ENCODE measurements around the gene CEBPA. TPM values are rescaled to one million over a fixed set of nuclear protein-coding genes. Genes with fewer than 3 reads are reported as not detected.

The CEBPA gene
- total and polyA plus RNA-seq, 2 donors, result 10.4 to 10.8 TPM

DNA sequence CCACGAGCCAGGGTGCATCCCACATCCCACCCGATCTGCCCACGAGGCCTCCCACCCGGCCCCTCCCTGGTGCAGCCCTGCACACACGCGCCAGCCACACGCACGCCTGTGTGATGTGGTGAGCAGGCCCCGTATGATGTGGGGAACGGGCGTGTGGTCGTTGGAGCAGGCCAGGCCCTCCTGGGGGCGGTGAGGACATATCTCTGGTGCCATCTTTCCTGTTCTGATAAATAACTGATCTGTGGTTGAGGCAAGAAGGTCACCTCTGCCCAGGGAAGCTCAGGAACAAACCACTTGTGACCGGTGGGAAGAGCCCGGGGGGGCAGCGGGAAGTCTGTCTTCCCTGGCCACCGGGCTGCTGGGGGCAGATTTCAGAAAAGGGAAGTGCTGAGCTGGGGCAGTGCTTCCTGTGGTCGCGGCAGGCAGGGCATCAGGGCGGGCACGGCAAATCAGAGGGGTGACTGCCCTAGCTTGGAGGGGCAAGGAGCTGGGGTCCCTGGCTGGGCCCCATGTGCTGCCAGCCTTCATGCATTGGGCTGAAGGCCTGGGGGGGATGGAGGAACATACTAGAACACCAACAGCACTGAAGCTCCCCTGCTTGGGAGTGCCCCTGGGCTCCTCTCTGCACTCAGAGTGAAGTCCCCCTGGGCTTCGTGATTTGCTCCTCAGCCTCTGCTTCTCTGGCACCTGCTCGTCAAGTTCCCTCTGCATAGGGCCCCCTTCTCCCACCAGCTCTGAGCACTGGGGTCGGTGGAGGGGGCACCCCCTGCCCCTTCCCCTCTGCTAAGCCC is 41.5 kb downstream of the CEBPA start:
- no peaks in the 10 kb centered on the region for H3K36me3 ChIP-seq (ENCODE audit: insufficient read depth)
- WGBS, result 64% methylated on average over 24 of the region's 24 CpGs
- no peaks in the 10 kb centered on the region for H3K4me1 ChIP-seq (ENCODE audit: insufficient read depth)
- no peak overlapping the region for H3K4me3 ChIP-seq (ENCODE audit: low read depth, low read length)
- H3K27ac ChIP-seq (ENCODE audit: low read depth), result no peak overlapping the region
- DNase-seq (ENCODE audit: extremely low spot score), result no peak

DNA sequence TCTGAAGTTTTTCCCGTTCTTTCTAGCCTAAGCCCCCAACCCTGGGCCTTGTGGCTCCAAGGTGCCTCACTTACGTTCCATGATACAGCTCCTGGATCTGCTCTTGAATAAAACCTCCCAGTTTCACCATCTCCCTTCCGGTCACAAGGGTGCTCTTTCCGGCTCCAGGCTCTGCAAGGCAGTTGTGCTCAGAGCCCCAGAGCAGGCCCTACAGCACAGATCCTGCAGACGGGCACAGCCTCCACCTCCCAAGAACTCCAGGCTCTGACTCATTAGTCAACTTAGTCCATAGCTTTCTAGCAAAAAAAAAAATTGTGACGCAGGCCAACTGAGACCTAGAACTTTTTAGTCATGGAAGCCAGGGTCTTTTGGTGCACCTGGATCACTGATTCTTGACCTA is 42.8 kb downstream of the CEBPA start:
- 80% methylated on average over 6 of the region's 6 CpGs for WGBS
- DNase-seq (ENCODE audit: extremely low spot score), result no peak
- no peaks in the 10 kb centered on the region for H3K4me1 ChIP-seq (ENCODE audit: insufficient read depth)
- no peak overlapping the region for H3K4me3 ChIP-seq (ENCODE audit: low read depth, low read length)
- no peaks in the 10 kb centered on the region for H3K36me3 ChIP-seq (ENCODE audit: insufficient read depth)
- no peak overlapping the region for H3K27ac ChIP-seq (ENCODE audit: low read depth)

DNA sequence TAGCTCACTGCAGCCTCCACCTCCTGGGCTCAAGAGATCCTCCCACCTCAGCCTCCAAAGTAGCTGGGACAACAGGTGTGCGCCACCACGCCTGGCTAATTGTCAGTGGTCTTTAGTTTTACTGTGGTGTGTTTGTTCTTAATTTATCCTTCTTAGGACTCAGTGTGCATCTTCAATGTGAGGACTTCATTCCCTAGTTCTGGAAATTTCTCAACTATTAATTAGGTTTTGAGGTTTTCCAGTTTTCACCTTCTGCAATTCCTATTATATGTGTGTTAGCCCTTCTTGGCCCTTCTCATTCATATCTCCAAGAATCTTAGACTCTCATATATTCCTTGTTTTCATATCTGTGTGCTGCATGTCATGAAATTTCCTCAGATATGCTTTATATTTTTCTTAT is 44.5 kb downstream of the CEBPA start:
- H3K36me3 ChIP-seq (ENCODE audit: insufficient read depth), result no peaks in the 10 kb centered on the region
- H3K27ac ChIP-seq (ENCODE audit: low read depth), result no peak overlapping the region
- 97% methylated on average over 2 of the region's 2 CpGs for WGBS
- H3K4me3 ChIP-seq (ENCODE audit: low read depth, low read length), result no peak overlapping the region
- no peaks in the 10 kb centered on the region for H3K4me1 ChIP-seq (ENCODE audit: insufficient read depth)
- DNase-seq (ENCODE audit: extremely low spot score), result no peak

DNA sequence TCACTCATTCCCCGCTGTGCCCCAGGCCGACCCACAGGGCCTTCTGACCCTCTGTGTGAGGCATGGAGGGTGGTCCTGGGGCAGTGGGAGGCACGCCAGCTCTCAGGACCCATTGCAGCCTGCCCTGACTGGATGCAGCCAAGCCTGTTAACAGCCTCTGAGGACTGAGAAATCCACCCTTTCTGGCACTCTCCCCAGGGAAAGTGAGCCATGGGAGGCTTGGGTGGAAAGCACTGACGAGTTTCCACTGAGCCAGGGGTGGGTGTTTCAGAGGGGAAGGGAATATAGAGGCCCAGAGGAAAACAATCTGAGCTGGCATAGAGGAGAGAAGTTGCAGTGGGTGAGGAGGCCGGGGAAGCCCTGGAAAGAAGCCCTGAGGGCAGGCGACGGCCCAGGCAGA is 46.1 kb downstream of the CEBPA start:
- DNase-seq (ENCODE audit: extremely low spot score), result no peak
- WGBS, result 56% methylated on average over 7 of the region's 7 CpGs
- Histone ChIP-seq H3K36me3 (ENCODE audit: insufficient read depth) (no peaks in the 10 kb centered on the region), H3K4me3 (ENCODE audit: low read depth, low read length) (no peak overlapping the region), H3K4me1 (ENCODE audit: insufficient read depth) (no peaks in the 10 kb centered on the region), H3K27ac (ENCODE audit: low read depth) (no peak overlapping the region)

DNA sequence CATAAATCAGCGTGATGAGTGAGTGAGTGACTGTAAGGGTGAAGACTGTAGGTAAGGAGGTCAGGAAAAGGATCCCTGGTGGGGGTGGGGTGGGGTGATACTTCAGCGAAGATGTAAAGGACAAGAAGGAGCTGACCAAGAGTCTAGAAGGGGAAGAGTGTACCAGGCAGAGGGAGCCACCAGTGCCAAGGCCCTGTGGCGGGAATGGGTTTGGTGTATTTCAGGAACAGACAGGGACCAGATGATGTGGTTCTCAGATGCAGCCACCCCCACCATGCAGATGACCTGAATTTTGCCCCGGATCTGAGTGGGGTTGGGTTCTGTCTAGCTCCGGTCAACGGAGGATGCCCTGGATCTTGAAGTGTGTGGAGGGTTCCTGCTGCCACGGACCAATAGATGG is 46.6 kb downstream of the CEBPA start:
- no peak overlapping the region for H3K4me3 ChIP-seq (ENCODE audit: low read depth, low read length)
- WGBS, result 86% methylated on average over 7 of the region's 7 CpGs

DNA sequence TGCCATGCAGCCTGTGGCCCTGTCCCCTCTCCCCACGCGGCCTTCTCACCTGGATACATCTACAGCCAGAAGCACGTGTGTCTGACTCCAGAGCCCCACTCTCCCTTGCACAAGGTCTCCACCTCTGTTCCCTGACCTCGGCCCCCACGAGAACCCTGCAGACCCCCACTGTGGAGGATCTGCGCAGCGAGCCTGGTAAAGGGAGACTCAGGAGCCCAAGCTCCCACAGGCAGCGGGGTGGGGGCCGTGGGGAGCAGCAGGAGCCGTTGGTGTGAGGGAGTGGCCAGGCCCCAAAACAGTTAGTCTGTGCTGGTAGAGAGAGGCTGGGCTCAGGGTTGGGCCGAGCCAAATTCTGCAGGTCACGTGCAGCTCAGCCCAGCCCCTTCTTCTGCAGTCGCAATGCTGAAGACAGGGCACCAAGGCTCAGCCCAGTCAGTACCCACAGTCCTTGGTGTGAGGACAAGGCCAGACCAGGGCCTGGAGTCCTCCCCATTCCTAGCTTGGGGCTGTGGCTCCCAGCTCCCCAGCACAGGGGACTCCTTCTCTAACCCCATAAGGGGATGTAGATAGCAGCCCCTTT is 48.0 kb downstream of the CEBPA start:
- H3K36me3 ChIP-seq (ENCODE audit: insufficient read depth), result no peaks in the 10 kb centered on the region
- 68% methylated on average over 13 of the region's 13 CpGs for WGBS
- H3K4me1 ChIP-seq (ENCODE audit: insufficient read depth), result no peaks in the 10 kb centered on the region
- H3K27ac ChIP-seq (ENCODE audit: low read depth), result no peak overlapping the region
- H3K4me3 ChIP-seq (ENCODE audit: low read depth, low read length), result no peak overlapping the region
- no peak for DNase-seq (ENCODE audit: extremely low spot score)

More for the DNA sequence above, 46.6 kb downstream of the CEBPA start:
- DNase-seq (ENCODE audit: extremely low spot score), result no peak
- Histone ChIP-seq H3K4me1 (ENCODE audit: insufficient read depth) (no peaks in the 10 kb centered on the region), H3K27ac (ENCODE audit: low read depth) (no peak overlapping the region), H3K36me3 (ENCODE audit: insufficient read depth) (no peaks in the 10 kb centered on the region)

DNA sequence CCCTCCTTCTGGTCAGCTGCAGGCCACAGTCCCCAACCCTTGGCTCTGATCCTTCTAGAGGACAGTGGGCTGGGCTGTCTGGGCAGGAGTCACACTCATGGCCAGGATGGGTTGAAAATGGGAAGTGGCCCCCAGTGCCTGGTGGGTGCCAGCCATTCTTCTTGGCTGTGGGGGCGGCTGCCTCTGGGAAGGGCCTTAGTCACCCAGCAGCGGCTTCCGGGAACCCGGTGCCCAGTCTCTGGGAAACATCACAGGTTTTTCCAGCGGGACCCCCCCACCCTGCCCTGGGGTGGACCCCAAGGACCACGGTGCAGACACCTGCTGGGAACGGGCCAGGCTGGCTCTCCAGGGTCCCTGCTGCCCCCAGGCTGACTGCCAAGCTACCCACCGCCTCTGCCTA is 49.4 kb downstream of the CEBPA start:
- no peaks in the 10 kb centered on the region for H3K36me3 ChIP-seq (ENCODE audit: insufficient read depth)
- 86% methylated on average over 8 of the region's 8 CpGs for WGBS
- no peak overlapping the region for H3K4me3 ChIP-seq (ENCODE audit: low read depth, low read length)
- no peak overlapping the region for H3K27ac ChIP-seq (ENCODE audit: low read depth)
- no peak for DNase-seq (ENCODE audit: extremely low spot score)
- no peaks in the 10 kb centered on the region for H3K4me1 ChIP-seq (ENCODE audit: insufficient read depth)

DNA sequence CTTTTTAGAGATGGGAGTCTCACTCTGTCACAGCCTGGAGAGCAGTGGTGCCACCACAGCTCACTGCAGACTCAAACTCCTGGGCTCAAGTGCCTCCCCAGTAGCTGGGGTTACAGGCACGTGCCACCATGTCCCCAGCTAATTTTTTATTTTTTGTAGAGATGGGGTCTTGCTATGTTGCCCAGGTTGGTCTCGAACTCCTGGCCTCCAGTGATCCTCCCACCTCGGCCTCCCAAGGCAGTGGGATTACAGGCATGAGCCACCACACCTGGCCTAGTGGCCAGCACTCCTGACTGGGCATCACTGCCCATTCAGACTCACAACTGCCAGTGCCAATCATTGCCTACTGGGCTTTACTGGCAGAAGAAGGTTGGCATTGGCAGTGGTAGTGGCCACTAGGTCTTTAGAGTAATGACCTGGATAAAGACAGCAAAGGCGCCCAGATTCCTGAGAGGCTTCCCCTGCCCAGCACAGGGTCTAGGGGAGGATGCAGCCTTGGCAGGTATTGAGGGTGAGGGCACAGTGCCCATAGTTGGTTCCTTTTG is 49.8 kb downstream of the CEBPA start:
- no peak overlapping the region for H3K27ac ChIP-seq (ENCODE audit: low read depth)
- no peaks in the 10 kb centered on the region for H3K36me3 ChIP-seq (ENCODE audit: insufficient read depth)
- 92% methylated on average over 4 of the region's 4 CpGs for WGBS
- H3K4me3 ChIP-seq (ENCODE audit: low read depth, low read length), result no peak overlapping the region
- DNase-seq (ENCODE audit: extremely low spot score), result no peak
- H3K4me1 ChIP-seq (ENCODE audit: insufficient read depth), result no peaks in the 10 kb centered on the region

DNA sequence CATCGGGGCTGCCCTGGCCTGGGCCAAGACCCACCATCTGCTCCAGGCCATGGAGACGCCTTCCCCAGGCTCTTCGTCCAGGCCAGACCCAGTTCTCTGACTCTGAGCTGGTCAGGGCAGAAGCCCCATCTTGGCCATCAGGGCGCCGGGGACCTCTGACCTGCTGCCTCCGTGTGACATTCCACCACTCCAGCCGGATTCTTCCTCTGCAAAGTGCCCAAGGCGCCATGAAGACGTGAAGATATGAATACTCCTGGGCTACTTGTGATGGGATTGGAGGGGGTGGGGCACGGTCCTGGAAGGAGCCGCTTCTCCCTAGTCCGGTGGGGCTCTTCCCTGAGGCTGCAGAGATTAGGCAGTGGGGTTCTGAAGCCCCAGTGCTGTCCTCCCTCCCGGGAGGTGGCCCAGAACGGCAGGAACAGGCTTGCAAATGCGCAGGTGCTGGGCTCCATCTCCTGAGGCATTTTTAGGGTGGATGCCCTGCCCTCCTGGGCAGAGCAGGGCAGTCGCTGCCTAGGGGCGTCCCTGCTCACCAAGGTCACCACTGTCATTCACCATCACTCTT is 50.7 kb downstream of the CEBPA start:
- no peak overlapping the region for H3K4me3 ChIP-seq (ENCODE audit: low read depth, low read length)
- H3K27ac ChIP-seq (ENCODE audit: low read depth), result no peak overlapping the region
- no peak for DNase-seq (ENCODE audit: extremely low spot score)
- H3K4me1 ChIP-seq (ENCODE audit: insufficient read depth), result no peaks in the 10 kb centered on the region
- WGBS, result 76% methylated on average over 17 of the region's 17 CpGs
- H3K36me3 ChIP-seq (ENCODE audit: insufficient read depth), result no peaks in the 10 kb centered on the region

DNA sequence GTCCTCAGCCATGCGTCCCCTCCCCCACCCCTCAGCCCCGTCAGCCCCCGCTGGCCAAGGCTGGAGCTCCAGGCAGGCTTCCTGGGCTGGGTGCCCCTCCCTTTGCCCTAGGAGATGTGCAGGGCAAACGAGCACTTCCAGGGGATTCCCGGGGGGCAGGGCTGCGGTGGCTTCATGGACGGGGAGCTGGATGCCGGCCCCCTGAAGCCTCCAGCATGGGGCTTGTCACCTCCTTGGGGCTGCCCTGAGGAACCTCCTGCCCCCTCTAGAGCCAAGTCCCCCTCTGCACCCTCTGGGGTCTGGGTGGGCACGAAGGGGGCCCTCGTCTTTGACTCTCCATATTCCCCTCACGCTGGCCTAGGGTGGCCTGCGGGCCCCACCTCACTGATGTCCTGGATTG is 51.3 kb downstream of the CEBPA start:
- Histone ChIP-seq H3K36me3 (ENCODE audit: insufficient read depth) (no peaks in the 10 kb centered on the region), H3K4me3 (ENCODE audit: low read depth, low read length) (no peak overlapping the region), H3K4me1 (ENCODE audit: insufficient read depth) (no peaks in the 10 kb centered on the region), H3K27ac (ENCODE audit: low read depth) (no peak overlapping the region)
- 58% methylated on average over 12 of the region's 12 CpGs for WGBS
- no peak for DNase-seq (ENCODE audit: extremely low spot score)

DNA sequence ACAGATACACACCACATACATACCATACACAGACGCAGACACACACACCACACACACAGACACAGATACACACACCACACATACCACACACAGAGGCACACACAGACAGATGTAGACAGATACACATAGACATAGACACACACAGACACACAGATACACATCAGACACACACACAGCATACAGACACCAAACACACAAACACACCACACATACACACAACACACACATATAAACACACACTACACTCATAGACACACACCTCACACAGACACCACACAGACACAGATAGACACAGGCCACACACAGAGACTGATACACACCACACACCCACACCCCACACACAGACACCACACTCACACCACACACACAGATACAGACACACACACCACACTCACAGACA is 51.8 kb downstream of the CEBPA start:
- 89% methylated on average over 1 of the region's 1 CpG for WGBS
- no peak overlapping the region for H3K4me3 ChIP-seq (ENCODE audit: low read depth, low read length)
- no peak overlapping the region for H3K27ac ChIP-seq (ENCODE audit: low read depth)
- no peaks in the 10 kb centered on the region for H3K4me1 ChIP-seq (ENCODE audit: insufficient read depth)
- no peaks in the 10 kb centered on the region for H3K36me3 ChIP-seq (ENCODE audit: insufficient read depth)
- no peak for DNase-seq (ENCODE audit: extremely low spot score)

Data from urinary bladder (tissue), 4 donors.